CD1c-positive myeloid dendritic cell (primary cell): ENCODE results near the gene NOC3L.
"Not testable (repeated sequence)": the region's sequence is repeated elsewhere in the genome, so short reads cannot be mapped to it uniquely, and the experiment has no call there.

Experiments
- DNase-seq: peaks from one replicate; pipeline ENCODE4 v3.0.0-alpha.2; 2016; ENCODE audit errors: extremely low spot score

Gene NOC3L

GRCh38 chr10:94363251-94363565 lies 469 bp upstream of the NOC3L start:
- no peak for DNase-seq

DNA sequence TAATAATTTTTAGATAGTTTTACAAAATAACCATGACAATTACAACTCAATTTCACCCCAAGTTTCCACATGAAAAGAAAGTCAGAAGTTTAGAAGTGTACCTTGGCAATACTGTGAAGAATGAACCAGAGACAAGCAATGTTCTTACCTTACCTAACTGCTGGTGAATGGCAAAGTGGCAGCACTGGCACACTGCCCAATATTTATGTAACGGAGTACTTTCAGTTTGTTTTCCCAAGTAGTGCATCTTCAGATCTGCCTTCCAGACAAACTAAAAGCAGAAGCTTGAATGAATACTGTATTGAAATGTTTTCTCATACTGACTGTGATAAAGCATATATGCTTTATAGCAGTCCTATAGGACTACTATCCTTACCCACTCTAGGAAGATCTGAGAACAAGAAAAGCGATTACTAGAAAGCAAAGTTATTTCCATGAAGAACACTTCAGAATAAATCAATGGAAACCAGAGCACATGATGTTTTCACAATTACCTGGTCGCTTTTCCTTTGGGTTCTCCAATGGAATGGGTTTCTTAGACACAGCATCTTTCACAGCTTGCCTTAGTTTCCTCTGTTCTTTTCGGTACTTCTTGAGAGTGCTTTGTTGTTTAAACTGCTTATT lies 1.5 kb downstream of the NOC3L start:
- peak; percentile 33 for DNase-seq

GRCh38 chr10:94358480-94358879 lies 4.3 kb downstream of the NOC3L start:
- DNase-seq, result no peak

DNA sequence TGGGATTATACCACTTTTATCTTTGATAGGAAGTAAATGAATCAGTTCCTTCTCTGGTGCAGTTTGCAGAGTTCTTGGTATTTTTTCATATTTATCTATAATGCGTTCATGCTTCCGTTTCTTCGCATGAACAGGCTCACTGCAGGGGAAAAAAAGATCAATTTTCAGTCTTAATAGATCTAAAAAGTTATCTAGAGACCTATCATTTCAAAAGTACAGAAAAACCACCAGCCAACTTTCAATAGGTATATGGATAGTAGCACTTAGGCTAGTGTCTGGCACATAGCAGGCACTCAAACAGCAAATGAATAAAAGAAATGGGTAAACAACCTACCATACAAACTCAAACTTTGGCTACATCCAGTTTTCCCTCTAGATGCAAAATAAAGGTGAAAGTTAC lies 5.5 kb downstream of the NOC3L start:
- DNase-seq, result no peak

GRCh38 chr10:94355841-94356240 lies 6.9 kb downstream of the NOC3L start:
- no peak for DNase-seq

- DNase-seq, result no peak
Observed at GRCh38 chr10:94353336-94353735, 9.4 kb downstream of the NOC3L start.

DNA sequence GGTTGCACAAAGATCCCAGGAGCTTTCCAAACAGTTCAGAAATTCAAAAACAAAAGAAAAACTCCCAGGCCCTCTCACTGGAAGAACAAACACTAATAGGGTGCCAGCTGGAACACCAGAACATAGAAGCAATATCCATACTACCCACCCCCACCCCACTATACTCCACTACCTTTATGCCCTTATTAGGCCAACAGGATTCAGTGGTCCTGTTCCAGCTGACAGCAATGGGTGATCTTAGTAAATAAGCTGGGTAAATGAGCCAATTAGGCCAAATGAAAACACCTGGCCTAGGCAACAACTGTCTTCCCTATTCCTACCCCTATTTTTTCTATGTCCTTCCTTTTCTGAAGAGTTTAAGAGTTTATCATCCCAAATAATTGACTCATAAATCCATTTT lies 11.7 kb downstream of the NOC3L start:
- DNase-seq, result no peak

DNA sequence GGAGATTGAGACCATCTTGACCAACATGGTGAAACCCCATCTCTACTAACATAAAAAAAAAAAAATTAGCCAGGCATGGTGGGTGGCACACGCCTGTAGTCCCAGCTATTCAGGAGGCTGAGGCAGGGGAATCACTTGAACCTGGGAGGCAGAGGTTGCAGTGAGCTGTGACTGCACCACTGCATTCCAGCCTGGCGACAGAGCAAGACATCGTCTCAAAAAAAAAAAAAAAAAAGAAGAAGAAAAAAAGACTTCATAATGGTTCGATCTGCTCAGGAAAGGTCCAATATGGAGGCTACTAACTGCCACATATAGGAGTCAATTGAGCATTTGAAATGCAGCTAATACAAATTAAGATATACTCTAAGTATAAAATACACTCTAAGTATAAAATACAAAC lies 12.2 kb downstream of the NOC3L start:
- not testable (repeated sequence) for DNase-seq

GRCh38 chr10:94349327-94349726 lies 13.4 kb downstream of the NOC3L start:
- no peak for DNase-seq

DNA sequence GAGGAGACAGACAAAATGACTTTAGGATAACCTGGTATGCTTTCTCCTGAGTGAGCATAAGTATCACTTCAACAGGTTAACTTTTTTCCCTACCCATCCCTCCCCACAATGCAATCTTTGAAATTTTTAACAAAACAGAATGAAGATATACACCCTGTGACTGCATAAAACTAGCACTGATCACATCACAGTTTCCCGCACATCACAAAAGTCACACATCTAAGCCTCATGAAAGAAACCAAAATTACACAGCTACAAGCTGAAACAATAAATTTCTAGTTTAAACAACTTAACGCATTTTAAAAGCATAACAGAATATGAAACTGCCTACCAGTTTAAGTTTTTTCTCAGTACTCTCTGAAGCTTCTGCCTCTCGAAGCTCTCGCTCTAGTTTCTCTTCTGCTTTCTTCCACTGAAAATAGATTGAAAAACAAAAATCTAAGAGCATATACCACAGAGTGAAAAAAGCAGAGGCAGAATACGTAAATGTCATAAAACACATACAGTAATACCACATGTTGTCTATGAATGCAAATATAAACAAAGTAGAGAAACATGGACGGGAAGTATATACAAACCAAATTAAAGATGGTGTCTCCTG lies 18.1 kb downstream of the NOC3L start:
- no peak for DNase-seq

DNA sequence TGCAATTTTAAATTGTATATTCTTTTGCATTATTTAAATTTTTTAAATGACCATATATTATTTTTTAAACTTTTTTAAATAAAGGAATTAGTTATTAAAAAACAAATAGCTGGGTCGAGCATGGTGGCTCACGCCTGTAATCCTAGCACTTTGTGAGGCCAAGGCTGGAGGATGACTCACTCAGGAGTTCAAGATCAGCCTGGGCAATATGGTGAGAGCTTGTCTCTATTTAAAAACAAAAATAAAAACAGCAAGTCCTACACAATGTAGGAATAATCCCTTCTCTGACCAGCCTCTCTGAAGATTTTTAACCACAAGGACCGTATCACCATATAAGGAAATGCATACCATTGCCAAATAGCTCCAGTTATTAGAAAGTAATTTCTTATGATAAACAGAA lies 19.6 kb downstream of the NOC3L start:
- no peak for DNase-seq

DNA sequence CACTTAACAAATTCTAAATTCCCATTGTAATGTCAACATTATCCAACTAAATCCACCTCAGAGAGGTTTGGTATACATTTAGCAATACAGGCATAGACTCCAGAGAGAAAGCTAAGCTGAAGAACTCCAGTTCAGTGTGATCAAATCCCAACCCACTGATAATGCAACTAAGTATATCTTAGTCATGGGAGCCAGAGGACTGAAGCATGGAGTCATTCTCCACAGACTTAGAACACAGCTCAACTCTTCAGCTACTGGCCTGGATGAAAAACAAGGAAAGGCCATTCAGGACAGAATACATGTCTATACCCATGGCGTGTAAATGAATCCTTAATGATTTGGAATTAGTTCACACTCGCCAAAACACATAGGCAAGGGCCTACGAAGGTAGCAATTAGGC lies 27.9 kb downstream of the NOC3L start:
- no peak for DNase-seq

DNA sequence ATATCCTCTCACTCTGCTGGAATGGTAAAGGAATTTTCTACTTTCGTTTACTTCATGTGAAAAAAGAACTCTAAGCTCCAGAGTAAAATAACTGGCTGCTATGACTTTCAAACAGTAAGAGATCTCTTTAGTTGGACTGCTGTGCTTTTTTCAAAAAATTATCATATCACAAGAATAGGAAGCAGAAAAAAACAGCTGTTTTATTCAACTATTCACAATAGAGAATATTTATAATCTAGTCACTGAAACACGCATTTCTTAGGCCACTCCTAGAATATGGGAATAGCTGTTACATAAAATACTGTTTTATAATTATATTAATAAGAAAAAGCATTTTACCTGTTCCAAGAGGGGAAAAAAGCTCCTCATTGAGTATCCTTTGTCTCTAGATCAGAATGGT lies 29.7 kb downstream of the NOC3L start:
- no peak for DNase-seq

GRCh38 chr10:94328613-94329012 lies 34.1 kb downstream of the NOC3L start:
- no peak for DNase-seq

DNA sequence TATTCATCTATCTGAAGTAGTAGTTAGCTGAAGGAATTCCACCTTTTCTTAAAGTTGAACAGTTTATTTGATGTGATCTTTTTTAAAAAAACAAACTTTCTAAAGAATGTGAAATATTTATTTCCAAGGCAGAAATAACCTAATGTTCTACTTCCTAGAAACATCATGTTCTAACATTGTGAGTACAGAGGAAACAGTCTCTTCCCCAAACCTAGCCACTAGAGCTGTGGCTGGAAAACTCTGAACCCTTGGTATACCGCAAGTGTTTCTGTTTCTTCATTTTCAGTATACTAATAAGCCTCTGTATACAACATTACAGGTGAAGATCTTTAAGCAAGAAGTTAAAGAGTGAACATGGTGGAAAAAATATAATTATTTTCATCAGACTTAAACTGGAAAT lies 35.1 kb downstream of the NOC3L start:
- DNase-seq, result no peak

DNA sequence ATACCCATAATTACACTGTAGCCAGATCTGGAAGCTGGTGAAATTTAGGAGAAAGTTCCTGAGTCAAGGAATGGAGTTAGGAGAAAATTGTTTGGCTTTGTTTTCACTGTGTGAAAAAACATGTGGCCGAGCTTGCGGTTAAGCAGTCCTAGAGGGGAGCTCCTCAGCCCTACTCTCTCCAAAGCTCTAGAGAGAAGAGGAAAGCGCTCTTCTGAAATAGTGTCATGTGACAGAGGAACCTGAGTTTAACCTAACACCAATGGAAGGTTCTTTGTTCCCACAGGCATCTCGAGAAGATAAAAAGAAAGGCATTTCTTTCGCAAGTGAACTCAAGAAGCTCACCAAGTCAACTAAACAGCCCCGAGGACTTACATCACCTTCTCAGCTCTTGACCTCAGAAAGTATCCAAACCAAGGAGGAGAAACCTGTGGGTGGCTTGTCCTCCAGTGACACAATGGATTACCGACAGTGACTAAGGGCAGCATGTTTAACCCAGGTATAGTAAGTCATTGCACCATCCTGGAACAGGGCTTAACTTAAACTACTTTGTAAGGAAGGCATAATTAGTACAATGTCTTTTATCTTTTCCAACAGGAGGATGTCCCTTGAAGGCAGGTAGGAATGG lies 38.0 kb downstream of the NOC3L start:
- no peak for DNase-seq

DNA sequence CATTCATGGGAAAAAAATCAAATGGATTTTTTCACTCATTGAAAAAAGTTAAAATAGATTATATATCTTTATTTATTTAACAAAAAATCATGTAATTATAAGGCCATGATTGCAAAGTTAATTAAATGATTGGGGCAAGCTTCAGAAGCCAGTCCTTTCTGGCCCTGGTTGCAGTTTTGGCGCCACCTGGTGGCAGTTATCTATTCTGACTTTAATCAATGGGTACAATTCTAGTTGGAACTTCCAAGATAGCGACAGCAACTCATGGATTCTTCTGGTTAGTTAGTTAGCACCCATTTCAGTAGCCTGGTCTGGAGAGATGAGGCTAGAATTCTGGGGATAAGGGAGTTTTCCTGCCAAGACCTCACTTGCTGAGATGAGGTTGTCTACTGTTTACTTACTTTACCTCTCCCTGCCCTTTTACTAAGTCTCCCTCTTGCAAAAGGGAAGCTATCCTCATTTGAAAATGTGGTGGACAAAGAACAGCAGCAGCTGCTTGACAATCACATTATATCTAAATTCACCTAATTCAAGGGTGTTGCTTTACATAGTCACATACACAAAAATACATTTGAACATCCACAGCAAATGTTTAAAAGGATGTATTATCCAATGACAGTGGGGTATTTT lies 42.3 kb downstream of the NOC3L start:
- peak; percentile 67 for DNase-seq

DNA sequence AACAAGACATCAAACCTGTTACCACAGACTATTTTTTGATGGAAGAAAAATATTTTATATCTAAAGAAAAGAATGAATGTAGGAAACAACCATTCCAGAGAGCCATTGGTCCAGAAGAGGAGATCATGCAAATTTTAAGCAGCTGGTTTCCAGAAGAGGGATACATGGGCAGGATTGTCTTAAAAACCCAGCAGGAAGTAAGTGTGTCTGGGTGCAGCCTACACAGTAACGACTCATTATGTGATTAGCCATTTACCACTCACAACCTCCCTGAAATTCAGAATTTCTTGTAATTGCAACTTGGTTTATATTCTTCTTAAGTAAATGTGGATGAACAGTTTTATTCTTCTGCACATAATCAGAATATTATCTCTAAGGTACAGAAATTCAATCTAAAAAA lies 46.2 kb downstream of the NOC3L start:
- DNase-seq, result no peak

DNA sequence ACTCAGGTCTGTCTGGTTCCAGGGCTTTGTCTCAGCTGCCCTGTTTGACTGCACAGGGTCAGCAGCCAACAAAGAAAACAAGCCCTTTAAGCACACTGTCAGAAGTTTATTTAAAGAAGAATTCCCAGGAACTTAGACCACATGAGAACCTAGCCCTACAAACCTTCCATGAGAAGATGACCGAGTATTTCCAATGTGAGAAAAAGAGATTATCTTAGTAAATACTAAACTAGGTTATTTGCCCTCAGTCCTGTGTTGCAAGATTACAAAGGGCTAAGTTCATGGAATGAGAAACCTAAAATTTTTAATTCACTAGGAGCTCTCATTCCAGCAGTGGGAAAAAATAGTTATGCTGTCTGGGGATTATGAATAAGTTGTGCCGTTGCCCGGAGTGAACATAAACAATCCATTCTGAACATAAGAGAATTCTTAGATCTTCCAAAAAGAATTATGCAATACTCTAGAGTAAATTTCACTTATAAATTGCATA lies 46.7 kb downstream of the NOC3L start:
- no peak for DNase-seq

GRCh38 chr10:94315024-94315451 lies 47.7 kb downstream of the NOC3L start:
- DNase-seq, result no peak

GRCh38 chr10:94310369-94310768 lies 52.4 kb downstream of the NOC3L start:
- no peak for DNase-seq

- no peak for DNase-seq
Observed at GRCh38 chr10:94308866-94309265, 53.9 kb downstream of the NOC3L start.

DNA sequence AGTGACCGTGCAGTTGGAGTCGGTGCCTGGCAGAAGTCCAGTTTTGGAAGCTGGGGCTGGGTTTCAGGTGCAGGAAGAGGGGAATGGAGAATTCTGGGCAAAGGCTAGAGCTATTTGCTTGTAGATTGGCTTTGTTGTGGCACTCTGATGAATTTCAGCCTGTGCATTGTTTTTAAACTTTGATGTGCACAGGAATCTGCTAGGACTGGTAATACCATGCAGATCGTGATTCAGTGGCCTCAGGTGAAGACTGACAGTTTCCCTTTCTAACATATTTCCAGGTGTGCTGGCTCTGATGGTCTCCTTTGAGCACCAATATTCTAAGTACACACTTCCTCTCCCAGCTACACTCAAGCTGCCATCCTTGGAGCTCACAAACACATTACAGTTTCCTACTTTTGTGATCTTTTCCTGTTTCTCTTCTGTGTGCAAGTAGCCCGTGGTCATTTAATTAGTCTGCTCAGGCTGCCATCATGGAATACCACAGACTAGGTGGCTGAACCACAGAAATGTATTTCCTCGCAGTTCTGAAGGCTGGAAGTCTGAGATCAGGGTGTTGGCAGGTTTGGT lies 55.6 kb downstream of the NOC3L start:
- DNase-seq, result no peak
